ENCODE data around the gene FNDC8. TPM values are rescaled to one million over a fixed set of nuclear protein-coding genes. Genes with fewer than 3 reads are reported as not detected.
A peak's percentile ranks its signal among the peaks of the same experiment; 100 is the strongest.
"Not testable (repeated sequence)": the region's sequence is repeated elsewhere in the genome, so short reads cannot be mapped to it uniquely, and the experiment has no call there.

The FNDC8 gene
- total RNA-seq, 4 donors from 2014 or later: not detected

DNA sequence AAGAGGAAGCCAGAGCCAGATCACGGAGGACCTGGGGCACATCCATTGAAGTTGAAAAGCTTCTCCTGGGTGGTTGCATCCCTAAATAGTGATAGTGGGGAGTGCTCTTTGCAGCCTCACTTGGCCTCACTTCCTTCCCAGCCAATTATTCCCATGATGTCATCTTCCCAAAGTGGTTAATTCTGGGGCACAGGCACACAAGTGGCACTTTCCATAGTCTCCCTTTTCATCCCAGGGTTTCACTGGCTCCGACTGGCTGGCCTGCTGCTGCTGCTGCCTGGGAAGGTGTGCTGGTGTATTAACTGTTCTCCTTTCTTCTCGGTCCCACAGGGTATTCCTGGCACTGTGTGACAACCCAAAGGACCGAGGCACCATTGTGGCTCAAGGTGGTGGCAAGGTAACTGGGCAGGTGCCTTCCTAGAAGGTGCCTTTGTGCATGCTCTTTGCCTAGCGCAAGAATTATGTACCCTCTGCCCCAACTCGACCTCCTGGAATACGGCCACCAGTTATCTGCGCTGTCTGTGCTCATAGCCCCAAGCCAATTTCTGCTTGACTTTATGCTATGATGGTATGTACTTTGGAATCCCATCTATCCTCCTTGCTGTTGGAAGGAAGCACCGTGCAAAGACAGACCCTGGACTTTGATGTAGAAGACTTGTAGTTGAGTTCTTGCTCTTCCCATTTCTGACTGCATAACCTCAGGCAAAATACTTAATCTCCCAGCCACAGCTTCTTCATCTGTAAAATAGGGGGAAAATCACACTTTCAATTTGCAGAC is 54.4 kb downstream of the FNDC8 start:
- no peak overlapping the region for H3K4me3 ChIP-seq
- H3K36me3 ChIP-seq: no peaks in the 10 kb centered on the region

DNA sequence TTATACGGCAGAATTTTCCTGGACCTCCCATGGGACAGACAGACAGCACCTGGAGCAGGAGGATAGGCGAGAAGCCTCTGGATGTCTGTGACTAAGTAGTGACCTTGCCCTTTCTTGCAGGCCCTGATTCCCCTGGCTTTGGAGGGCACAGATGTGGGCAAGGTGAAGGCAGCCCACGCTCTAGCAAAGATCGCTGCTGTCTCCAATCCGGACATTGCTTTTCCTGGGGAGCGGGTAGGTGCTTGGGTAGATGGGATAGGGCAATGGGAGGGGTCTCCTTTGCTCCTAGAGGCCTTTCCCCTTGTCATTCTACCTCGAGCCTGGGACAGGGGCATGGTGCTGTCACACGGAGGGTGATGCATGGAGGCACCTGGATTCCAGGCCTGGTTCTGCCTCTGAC is 55.5 kb downstream of the FNDC8 start:
- Histone ChIP-seq H3K27me3 (no peaks in the 10 kb centered on the region), H3K4me1 (no peaks in the 10 kb centered on the region), H3K27ac (peak overlapping the region in 2 of 4 donors; percentile 13 to 19), H3K9me3 (no peaks in the 10 kb centered on the region), H3K36me3 (no peaks in the 10 kb centered on the region), H3K4me3 (no peak overlapping the region)
- DNase-seq: no peak
- TF ChIP-seq, protein P1, sequence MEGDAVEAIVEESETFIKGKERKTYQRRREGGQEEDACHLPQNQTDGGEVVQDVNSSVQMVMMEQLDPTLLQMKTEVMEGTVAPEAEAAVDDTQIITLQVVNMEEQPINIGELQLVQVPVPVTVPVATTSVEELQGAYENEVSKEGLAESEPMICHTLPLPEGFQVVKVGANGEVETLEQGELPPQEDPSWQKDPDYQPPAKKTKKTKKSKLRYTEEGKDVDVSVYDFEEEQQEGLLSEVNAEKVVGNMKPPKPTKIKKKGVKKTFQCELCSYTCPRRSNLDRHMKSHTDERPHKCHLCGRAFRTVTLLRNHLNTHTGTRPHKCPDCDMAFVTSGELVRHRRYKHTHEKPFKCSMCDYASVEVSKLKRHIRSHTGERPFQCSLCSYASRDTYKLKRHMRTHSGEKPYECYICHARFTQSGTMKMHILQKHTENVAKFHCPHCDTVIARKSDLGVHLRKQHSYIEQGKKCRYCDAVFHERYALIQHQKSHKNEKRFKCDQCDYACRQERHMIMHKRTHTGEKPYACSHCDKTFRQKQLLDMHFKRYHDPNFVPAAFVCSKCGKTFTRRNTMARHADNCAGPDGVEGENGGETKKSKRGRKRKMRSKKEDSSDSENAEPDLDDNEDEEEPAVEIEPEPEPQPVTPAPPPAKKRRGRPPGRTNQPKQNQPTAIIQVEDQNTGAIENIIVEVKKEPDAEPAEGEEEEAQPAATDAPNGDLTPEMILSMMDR (IDR thresholded peaks at IDR 0.05): no peak
- TF ChIP-seq POLR2A (IDR thresholded peaks at IDR 0.05): no peak

More for the DNA sequence above, 54.4 kb downstream of the FNDC8 start:
- H3K9me3 ChIP-seq: no peaks in the 10 kb centered on the region
- no peak for DNase-seq
- H3K4me1 ChIP-seq: no peaks in the 10 kb centered on the region
- H3K27me3 ChIP-seq: no peaks in the 10 kb centered on the region
- no peak for TF ChIP-seq POLR2A (IDR thresholded peaks at IDR 0.05)
- TF ChIP-seq, protein P1 (IDR thresholded peaks at IDR 0.05): no peak
- no peak overlapping the region for H3K27ac ChIP-seq

DNA sequence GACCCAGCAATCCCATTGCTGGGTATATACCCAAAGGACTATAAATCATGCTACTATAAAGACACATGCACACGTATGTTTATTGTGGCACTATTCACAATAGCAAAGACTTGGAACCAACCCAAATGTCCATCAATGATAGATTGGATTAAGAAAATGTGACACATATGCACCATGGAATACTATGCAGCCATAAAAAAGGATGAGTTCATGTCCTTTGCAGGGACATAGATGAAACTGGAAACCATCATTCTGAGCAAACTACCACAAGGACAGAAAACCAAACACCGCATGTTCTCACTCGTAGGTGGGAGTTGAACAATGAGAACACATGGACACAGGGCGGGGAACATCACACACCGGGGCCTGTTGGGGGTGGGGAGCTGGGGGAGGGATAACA is 58.0 kb downstream of the FNDC8 start:
- H3K4me1 ChIP-seq, H3K27ac ChIP-seq: not testable (repeated sequence)

More for the DNA sequence above, 58.0 kb downstream of the FNDC8 start:
- not testable (repeated sequence) for H3K27me3 ChIP-seq, DNase-seq, H3K36me3 ChIP-seq, H3K9me3 ChIP-seq, H3K4me3 ChIP-seq

Small RNA genes lying within 50 kb of the gene (small RNA-seq; reads per million reads assigned to genes)
- gene AC004223.1: 0 reads per million in 2 donors
- gene RNU6-840P: 0 reads per million in 2 donors

Other genes starting within 250 kb of the FNDC8 start
- 1 to 10 TPM in 1 of 4 donors, under 1 TPM in 2, not detected in 1; 0.94 to 5.0 (median 0.95) TPM for gene CCT6B, start 160.2 kb upstream of the FNDC8 start, total RNA-seq
- 10 to 100 TPM in 3 of 4 donors, 1 to 10 TPM in 1; 9.4 to 19.8 (median 11.3) TPM for gene ZNF830, start 160.1 kb upstream of the FNDC8 start, total RNA-seq
- 10 to 100 TPM; 19.6 to 82.5 (median 36.3) TPM for gene LIG3, start 141.1 kb upstream of the FNDC8 start, total RNA-seq
- gene RFFL, start 57.9 kb upstream of the FNDC8 start, total RNA-seq: 10 to 100 TPM; 33.0 to 76.7 (median 43.0) TPM
- 10 to 100 TPM in 3 of 4 donors, 1 to 10 TPM in 1; 6.3 to 18.2 (median 14.7) TPM for gene RAD51D, start 1.8 kb upstream of the FNDC8 start, total RNA-seq
- gene NLE1, start 20.7 kb downstream of the FNDC8 start, total RNA-seq: 10 to 100 TPM in 1 of 4 donors, 1 to 10 TPM in 3; 5.1 to 11.7 (median 8.3) TPM
- not detected for gene UNC45B, start 26.2 kb downstream of the FNDC8 start, total RNA-seq
- gene SLC35G3, start 72.8 kb downstream of the FNDC8 start, total RNA-seq: not detected
- 10 to 100 TPM in 2 of 4 donors, 1 to 10 TPM in 2; 6.8 to 35.5 (median 11.4) TPM for gene SLFN5, start 121.5 kb downstream of the FNDC8 start, total RNA-seq

All from Peyer's patch (tissue), 4 donors.